K562 treated with DMSO at 1 percent for 48 hours (cell line): ENCODE data around the gene HOXB3. TPM values are rescaled to one million over a fixed set of nuclear protein-coding genes. Genes with fewer than 3 reads are reported as not detected.

Experiments used
- total RNA-seq: library from RNA; unstranded; fragments of 300-600 nt; gene quantifications from 2 replicates; pipeline ENCODE4 v1.2.3, GENCODE V29; 2022; ENCODE audit warnings: low replicate concordance; ENCODE audit errors: extremely low read depth

Gene HOXB3
- not detected in 2 replicates for total RNA-seq

GRCh38 chr17:48589831-48590606 lies at the start of gene HOXB3:
TSS of gene HOXB3 (minus strand) at chr17:48590241. CDS start at chr17:48552474, 37,767 bp downstream.

GRCh38 chr17:48626245-48627117 lies 36.4 kb upstream of the HOXB3 start, which contains the start of gene HOXB9:
TSS of gene HOXB9 (minus strand) at chr17:48626358. CDS start at chr17:48626269, 89 bp downstream.

DNA sequence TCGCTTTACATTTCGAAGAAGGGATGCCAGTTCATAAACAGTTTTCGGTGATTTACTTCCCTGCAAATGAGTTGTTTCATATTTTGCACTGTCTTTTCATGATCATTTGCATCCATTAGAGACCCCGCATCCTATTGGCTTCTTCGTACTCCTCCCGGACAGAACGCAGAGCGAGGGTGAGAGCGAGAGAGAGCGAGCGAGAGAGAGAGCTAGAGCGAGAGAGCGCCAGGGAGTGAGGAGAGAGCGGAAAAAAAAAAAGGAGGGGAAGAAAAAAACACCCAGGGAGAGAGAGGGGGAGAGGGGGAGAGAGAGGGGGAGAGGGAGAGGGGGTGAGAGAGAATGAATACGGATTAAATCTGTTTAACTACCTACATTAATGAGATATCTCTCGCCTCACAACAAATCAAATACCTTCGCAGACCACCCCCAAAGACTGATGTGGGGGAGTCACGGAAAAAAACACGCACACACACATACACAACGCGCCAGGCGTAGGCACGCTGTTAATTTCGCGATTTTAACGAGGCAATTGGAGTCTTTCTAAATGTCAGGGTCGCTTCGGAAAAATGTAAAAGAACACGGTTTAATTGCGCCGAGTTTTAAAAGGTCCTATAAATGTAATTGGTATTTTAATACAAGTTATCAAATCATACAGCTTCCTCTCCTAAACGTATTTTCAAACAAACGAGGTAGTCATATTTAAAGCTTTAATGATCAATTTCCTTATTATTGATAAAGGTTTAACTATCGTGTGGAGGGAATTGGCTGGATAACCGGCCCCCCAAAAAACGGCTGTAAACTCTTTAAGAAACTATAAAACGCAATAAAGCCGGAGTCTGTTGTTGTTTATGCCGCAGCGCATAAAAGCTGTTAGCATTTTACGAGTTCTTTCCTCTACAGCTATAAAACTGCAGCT lies 25.3 kb upstream of the HOXB3 start, which contains the start of gene HOXB8:
HOXB8 (minus strand) TSS at position 246 of the 916 bp plus-strand sequence. CDS start 588 bp downstream, outside the sequence.

DNA sequence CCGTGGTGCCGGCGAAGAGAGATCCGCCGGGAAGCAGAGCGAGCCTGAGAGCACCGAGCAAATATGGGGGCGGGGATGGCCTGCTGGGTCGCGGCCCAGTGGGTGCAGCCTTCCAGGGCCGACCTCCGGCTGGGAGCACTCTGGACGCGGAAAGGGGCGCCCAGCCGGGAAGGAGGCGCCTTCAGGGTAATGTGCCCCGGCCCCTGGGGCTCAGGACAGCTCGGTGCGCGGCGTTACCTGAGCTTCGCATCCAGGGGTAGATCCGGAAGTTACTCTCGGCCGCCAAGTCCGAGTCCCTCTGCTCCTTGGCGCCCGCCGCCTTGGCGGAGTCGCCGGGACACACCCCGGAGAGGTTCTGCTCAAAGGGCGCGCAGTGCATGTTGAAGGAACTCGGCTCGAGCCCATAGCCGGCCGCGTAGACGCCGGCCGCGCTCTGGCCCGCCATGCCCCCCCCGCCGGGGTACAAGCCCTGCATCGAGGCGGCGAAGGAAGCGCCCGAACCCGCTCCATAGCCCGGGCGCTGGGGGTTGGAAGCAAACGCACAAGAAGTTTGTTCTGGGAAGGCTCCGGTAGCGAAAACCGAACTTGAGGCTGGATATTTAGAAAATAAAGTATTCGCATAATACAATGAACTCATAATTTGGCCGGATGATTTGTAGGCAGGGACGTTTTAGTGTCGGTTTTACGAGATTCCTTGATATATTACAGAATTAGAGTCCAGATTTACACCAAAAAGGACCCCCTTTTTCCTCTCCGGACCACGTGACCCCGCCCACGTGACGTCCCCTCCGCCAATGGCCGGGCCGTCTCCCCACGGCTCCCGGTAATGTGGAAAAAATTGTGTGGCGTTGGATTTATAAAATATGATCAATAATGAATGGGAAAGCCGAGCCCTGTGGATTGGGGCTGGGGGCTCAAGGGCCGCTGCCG lies 20.5 kb upstream of the HOXB3 start, which contains the start of gene HOXB7:
HOXB7 (minus strand) TSS at position 736 of the 930 bp plus-strand sequence; CDS start at position 637, 99 bp downstream.

DNA sequence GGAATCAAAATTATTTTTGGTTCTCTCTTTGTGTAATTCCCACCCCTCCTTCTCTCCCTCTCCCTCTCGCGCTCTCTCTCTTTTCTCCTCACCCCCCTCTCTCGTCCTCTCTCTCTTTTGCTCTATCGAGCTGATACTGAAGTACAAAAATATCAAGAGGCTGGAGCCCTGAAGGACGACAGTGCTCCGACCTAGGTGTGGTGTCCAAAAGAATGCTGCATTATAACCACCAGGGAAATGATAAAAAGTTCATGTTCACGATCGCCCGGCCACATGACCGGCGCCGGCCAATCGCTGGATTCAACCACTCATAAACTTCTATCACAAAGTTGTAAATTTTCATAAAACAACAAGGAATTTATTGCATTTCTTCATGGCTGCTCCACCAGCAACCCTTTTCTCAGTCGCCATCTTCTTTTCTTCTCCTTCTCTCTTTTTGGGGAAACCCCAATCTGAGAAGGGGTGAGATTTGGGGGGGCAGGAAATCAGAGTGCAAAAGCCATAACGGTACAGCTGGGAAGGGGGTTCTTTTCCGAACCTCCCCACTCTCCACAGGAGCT lies 14.8 kb upstream of the HOXB3 start, which contains the start of gene HOXB6:
HOXB6 (minus strand) TSS at position 217 of the 560 bp plus-strand sequence. CDS start 6,836 bp downstream, outside the sequence.

GRCh38 chr17:48593126-48593829 lies 3.2 kb upstream of the HOXB3 start, which contains the start of gene HOXB5:
TSS of gene HOXB5 (minus strand) at chr17:48593779. CDS start at chr17:48593682, 97 bp downstream.

DNA sequence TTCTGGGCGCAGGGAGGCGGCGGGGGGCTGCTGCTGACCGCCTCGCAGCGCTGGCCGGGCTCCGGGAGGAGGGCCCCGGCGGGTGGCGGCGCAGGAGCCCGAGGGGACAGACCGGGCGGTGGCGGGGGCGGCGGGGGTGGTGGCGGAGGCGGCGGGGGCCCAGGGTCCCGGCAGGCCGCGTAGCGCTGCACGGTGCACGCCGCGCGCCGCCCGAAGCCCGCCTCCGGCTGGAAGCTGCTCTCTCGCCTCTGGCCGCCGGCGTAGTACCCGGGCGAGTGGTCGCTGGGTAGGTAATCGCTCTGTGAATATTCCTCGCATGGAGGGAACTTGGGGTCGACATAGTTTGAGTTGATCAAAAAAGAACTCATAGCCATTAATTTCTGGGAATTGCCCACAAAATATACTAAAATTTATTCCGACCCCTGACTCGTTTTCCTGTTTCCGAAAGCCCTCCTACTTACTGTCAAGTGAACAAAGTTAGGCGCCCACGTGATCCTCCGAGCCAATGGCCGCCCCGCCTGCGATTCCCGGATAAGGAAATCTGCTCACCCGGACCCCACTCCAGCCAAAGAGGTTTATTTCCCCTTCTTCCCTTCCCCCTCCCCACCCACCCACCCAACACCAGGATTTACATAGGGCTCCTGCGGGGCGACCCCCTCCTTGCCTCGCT lies 12.0 kb downstream of the HOXB3 start, which contains the start of gene HOXB4:
HOXB4 (minus strand) TSS at position 405 of the 670 bp plus-strand sequence; CDS start at position 374, 31 bp downstream.

DNA sequence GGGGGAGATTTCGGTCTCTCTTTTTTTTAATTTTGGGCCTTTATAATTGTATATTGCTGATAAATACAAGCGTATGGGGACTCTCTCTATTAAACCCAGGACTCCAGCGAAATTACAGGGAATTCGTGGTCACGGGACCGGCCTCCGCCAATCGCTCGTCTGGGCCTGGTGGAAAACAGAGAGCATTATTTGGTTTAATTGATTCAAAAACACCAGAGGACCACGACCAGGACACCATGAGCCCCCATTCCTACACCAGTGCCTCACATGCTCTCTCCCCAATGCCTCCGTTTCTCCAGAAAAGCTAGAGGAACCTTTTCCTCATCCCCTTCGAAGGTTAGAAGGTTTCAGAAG lies 45.0 kb downstream of the HOXB3 start, which contains the start of gene HOXB2:
HOXB2 (minus strand) TSS at position 88 of the 354 bp plus-strand sequence. CDS start 198 bp downstream, outside the sequence.

DNA sequence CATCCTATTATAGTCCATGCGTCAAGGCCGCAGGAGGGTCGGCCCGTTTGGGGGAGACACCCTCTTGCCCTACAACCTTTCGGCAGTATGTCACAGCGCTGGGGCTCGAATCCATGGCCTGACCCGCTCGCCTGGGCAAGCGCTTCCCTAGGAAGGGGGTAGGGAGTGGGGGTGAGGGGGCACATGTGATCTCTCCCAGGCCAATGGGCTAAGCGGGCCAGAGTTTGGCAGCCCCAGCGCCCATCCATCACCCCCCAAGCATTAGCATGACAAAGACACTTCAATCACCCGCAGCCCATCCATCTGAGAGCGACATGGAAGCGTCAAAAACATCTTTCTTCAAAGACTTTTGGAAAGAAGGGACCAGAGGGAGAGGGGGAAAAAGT lies 59.2 kb downstream of the HOXB3 start, which contains the start of gene HOXB1:
HOXB1 (minus strand) TSS at position 125 of the 386 bp plus-strand sequence; CDS start at position 18, 107 bp downstream.

Other genes with a start within 250 kb of the HOXB3 start
- not detected in 2 replicates for gene SKAP1, start 160.0 kb downstream of the HOXB3 start, total RNA-seq
- not detected in 2 replicates for gene HOXB1, start 59.2 kb downstream of the HOXB3 start, total RNA-seq
- gene HOXB2, start 45.1 kb downstream of the HOXB3 start, total RNA-seq = not detected in 2 replicates
- gene HOXB4, start 11.9 kb downstream of the HOXB3 start, total RNA-seq = not detected in 2 replicates
- not detected in 2 replicates for gene HOXB5, start 3.5 kb upstream of the HOXB3 start, total RNA-seq
- not detected in 2 replicates for gene HOXB6, start 14.7 kb upstream of the HOXB3 start, total RNA-seq
- not detected in 2 replicates for gene HOXB7, start 20.8 kb upstream of the HOXB3 start, total RNA-seq
- gene HOXB8, start 25.1 kb upstream of the HOXB3 start, total RNA-seq = not detected in 2 replicates
- not detected in 2 replicates for gene HOXB9, start 36.1 kb upstream of the HOXB3 start, total RNA-seq
- gene PRAC1, start 132.3 kb upstream of the HOXB3 start, total RNA-seq = not detected in 2 replicates
- not detected in 2 replicates for gene PRAC2, start 132.9 kb upstream of the HOXB3 start, total RNA-seq
- gene HOXB13, start 138.5 kb upstream of the HOXB3 start, total RNA-seq = not detected in 2 replicates
- gene TTLL6, start 227.0 kb upstream of the HOXB3 start, total RNA-seq = not detected in 2 replicates
- not detected in 2 replicates for gene CALCOCO2, start 240.8 kb upstream of the HOXB3 start, total RNA-seq